Measurements from ENCODE around the gene GPR108. TPM values are rescaled to one million over a fixed set of nuclear protein-coding genes. Genes with fewer than 3 reads are reported as not detected.

Gene GPR108
- total RNA-seq, 4 donors from 2014 or later, result 45.7 to 72.8 (median 52.0) TPM

DNA sequence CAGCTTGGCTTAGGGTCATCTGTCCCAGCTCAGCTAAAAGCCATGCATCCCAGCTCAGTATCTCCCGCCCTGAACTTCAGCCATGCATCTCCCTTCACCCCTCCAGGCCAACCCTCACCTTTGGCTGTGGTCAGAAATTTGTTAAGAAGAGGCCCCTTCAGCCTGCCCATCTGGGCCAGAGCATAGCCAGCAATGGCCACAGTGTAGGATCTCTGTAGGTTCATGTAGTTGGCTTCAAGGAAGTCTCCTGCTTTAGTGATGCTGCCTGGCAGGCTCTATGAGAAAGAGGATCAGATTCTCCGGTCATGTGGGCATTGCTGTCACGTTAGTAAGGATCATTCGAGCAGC, 50.8 kb downstream of the GPR108 start:
- Histone ChIP-seq H3K4me3 (no peak overlapping the region), H3K27me3 (peaks cover 0 to 4% (median 0%) of the 10 kb centered on the region in 4 donors), H3K27ac (no peak overlapping the region), H3K36me3 (no peaks in the 10 kb centered on the region), H3K9me3 (no peaks in the 10 kb centered on the region), H3K4me1 (no peaks in the 10 kb centered on the region)
- WGBS, 2 donors, result 77 to 83% methylated on average over 4 of the region's 4 CpGs
- TF ChIP-seq, protein P1, sequence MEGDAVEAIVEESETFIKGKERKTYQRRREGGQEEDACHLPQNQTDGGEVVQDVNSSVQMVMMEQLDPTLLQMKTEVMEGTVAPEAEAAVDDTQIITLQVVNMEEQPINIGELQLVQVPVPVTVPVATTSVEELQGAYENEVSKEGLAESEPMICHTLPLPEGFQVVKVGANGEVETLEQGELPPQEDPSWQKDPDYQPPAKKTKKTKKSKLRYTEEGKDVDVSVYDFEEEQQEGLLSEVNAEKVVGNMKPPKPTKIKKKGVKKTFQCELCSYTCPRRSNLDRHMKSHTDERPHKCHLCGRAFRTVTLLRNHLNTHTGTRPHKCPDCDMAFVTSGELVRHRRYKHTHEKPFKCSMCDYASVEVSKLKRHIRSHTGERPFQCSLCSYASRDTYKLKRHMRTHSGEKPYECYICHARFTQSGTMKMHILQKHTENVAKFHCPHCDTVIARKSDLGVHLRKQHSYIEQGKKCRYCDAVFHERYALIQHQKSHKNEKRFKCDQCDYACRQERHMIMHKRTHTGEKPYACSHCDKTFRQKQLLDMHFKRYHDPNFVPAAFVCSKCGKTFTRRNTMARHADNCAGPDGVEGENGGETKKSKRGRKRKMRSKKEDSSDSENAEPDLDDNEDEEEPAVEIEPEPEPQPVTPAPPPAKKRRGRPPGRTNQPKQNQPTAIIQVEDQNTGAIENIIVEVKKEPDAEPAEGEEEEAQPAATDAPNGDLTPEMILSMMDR (IDR thresholded peaks at IDR 0.05), result no peak
- TF ChIP-seq POLR2A (IDR thresholded peaks at IDR 0.05), result no peak
- intact Hi-C loops (cut with DNase I), result no loop called here
- DNase-seq, result no peak

DNA sequence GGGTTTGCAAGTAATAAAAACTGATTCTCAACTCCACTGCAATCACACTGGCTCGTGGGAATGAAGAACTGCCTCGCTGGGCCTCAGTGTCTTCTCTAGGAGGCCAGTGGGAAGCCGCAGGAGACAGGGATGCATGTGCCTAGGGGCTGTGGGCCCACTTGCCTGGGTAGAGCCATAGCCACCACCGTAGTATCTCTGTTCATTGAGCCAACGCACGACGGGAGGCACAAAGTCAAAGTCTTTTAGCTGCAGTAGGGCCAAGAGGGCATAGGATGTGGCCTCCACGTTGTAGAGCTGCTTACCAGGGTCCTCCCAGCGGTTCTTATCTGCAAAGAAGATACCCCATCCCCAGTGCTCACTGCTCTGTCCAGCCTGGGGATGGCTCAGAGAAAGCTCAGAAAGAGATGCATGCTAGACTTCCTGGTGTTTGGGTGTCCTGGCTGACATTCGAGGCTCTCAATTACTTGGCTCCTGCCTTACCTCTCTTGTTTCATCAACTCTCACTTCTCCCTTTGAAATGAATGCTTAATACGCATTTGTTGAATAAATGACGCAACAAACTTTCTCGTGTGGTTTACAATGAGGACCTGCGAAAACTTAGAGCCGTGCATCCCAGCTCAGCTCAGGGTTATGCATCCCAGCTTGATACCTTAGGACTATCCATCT, 51.3 kb downstream of the GPR108 start:
- Histone ChIP-seq H3K36me3 (no peaks in the 10 kb centered on the region), H3K27me3 (peaks cover 0 to under 1% (median 0%) of the 10 kb centered on the region in 4 donors), H3K4me1 (no peaks in the 10 kb centered on the region), H3K9me3 (no peaks in the 10 kb centered on the region), H3K27ac (no peak overlapping the region), H3K4me3 (no peak overlapping the region)
- intact Hi-C loops (cut with DNase I), result no loop called here
- 71 to 82% methylated on average over 9 to 14 of the region's 15 CpGs for whole genome bisulfite sequencing, 2 donors
- DNase-seq, result no peak
- TF ChIP-seq, protein P1 (IDR thresholded peaks at IDR 0.05), result no peak
- TF ChIP-seq POLR2A (IDR thresholded peaks at IDR 0.05), result no peak

DNA sequence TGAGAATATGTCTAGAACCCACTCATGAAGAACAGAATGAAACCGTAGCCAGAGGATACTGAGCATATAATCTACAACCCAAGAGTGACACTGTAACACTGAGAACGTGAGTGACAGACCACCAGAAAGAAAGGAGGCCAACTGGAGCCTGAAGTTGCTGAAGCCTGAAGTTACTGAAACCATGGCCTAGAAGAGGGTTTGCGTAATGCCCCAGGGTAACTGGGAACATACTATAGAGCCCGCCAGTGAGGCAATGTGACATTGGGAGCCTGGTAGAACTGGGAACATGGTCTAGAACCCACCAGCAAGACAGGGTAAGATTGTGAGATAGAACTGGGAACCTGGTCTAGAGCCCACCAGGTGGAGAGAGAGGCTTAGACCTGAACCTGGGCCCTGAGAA, 51.9 kb downstream of the GPR108 start:
- Histone ChIP-seq H3K9me3 (no peaks in the 10 kb centered on the region), H3K36me3 (no peaks in the 10 kb centered on the region), H3K4me3 (no peak overlapping the region), H3K27me3 (no peaks in the 10 kb centered on the region), H3K27ac (no peak overlapping the region), H3K4me1 (no peaks in the 10 kb centered on the region)
- TF ChIP-seq, protein P1 (IDR thresholded peaks at IDR 0.05), result no peak
- no peak for TF ChIP-seq POLR2A (IDR thresholded peaks at IDR 0.05)
- DNase-seq, result no peak
- 79 to 87% methylated on average over 3 to 4 of the region's 4 CpGs for WGBS, 2 donors
- intact Hi-C loops (cut with DNase I), result no loop called here

DNA sequence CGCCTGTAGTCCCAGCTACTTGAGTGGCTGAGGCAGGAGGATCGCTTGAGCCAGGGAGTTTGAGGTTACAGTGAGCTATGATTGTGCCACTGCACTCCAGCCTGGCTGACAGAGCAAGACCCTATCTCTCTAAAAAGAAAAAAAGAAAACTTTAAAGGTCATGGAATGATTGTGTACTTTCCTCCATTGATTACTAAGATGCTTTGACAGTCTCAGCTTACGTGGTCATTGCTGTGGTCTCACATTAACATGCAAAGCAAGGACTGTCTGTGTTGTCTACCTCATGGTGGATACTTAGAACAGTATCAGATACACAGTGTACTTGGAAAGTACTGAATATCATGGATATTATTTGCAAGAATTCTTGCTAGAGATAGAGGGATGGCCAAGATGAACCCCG, 53.4 kb downstream of the GPR108 start:
- no peaks in the 10 kb centered on the region for H3K9me3 ChIP-seq
- H3K4me1 ChIP-seq, result no peaks in the 10 kb centered on the region
- no peak overlapping the region for H3K27ac ChIP-seq
- H3K36me3 ChIP-seq, result no peaks in the 10 kb centered on the region
- H3K4me3 ChIP-seq, result no peak overlapping the region
- no peak for TF ChIP-seq POLR2A (IDR thresholded peaks at IDR 0.05)
- TF ChIP-seq, protein P1 (IDR thresholded peaks at IDR 0.05), result no peak
- no peaks in the 10 kb centered on the region for H3K27me3 ChIP-seq
- intact Hi-C loops (cut with DNase I), result no loop called here
- DNase-seq, result no peak
- 80 to 93% methylated on average over 4 of the region's 4 CpGs for WGBS, 2 donors

DNA sequence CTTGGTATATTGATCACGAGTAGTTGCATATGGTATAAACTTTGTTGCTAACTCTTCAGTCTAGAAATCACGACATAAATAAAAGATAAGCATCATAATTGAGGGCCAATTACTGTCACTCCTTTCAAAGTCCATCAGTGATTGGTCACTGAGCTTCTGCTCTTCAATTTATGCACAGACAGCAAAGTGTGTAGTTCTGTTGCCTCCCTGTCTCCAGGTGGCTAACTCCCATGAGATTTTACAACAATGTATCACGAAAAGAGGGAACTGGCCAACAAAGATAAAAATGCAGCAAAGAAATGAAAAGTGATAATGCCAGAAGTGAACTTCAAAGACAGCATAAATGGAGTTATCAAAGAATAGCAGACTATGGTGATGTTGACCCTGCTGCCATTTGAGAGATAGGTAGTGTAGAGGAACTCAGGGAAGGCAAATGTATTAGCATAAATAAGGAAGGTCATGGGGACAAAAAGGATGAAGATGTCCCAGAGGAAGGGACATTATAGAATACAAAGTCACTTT, 54.7 kb downstream of the GPR108 start:
- Histone ChIP-seq H3K4me1 (no peaks in the 10 kb centered on the region), H3K9me3 (no peaks in the 10 kb centered on the region), H3K27me3 (no peaks in the 10 kb centered on the region), H3K27ac (no peak overlapping the region), H3K36me3 (no peaks in the 10 kb centered on the region), H3K4me3 (no peak overlapping the region)
- intact Hi-C loops (cut with DNase I), result no loop called here
- WGBS, 2 donors, result 68% methylated on average over 3 of the region's 3 CpGs
- DNase-seq, result no peak
- TF ChIP-seq, protein P1 (IDR thresholded peaks at IDR 0.05), result no peak
- no peak for TF ChIP-seq POLR2A (IDR thresholded peaks at IDR 0.05)

Data from esophagus squamous epithelium (tissue), 5 donors.